Retina (tissue), 1 donor: Measurements from ENCODE around the gene GPC6.
"Not testable (repeated sequence)": the region's sequence is repeated elsewhere in the genome, so short reads cannot be mapped to it uniquely, and the experiment has no call there.

Experiments used
- DNase-seq: peaks from one replicate; pipeline ENCODE4 v3.0.0-alpha.2; 2016

Gene GPC6

GRCh38 chr13:94192431-94192975, 965.9 kb downstream of the GPC6 start:
- no peak for DNase-seq

- DNase-seq, result no peak
Observed at GRCh38 chr13:94195715-94196114, 969.1 kb downstream of the GPC6 start.

- peak; percentile 72 for DNase-seq
Observed at GRCh38 chr13:94196413-94196812, 969.8 kb downstream of the GPC6 start.

- DNase-seq, result no peak
Observed at GRCh38 chr13:94198681-94199080, 972.1 kb downstream of the GPC6 start.

GRCh38 chr13:94199135-94199534, 972.5 kb downstream of the GPC6 start:
- no peak for DNase-seq

- no peak for DNase-seq
Observed at GRCh38 chr13:94201022-94201421, 974.4 kb downstream of the GPC6 start.

GRCh38 chr13:94204163-94204562, 977.6 kb downstream of the GPC6 start:
- no peak for DNase-seq

- DNase-seq, result no peak
Observed at GRCh38 chr13:94204946-94205345, 978.3 kb downstream of the GPC6 start.

- no peak for DNase-seq
Observed at GRCh38 chr13:94205896-94206295, 979.3 kb downstream of the GPC6 start.

- no peak for DNase-seq
Observed at GRCh38 chr13:94209117-94209516, 982.5 kb downstream of the GPC6 start.

GRCh38 chr13:94209913-94210312, 983.3 kb downstream of the GPC6 start:
- DNase-seq, result not testable (repeated sequence)

GRCh38 chr13:94210816-94211215, 984.2 kb downstream of the GPC6 start:
- DNase-seq, result no peak

- no peak for DNase-seq
Observed at GRCh38 chr13:94212196-94212595, 985.6 kb downstream of the GPC6 start.

- no peak for DNase-seq
Observed at GRCh38 chr13:94214121-94214520, 987.5 kb downstream of the GPC6 start.

- no peak for DNase-seq
Observed at GRCh38 chr13:94214975-94215374, 988.4 kb downstream of the GPC6 start.

- no peak for DNase-seq
Observed at GRCh38 chr13:94216476-94216875, 989.9 kb downstream of the GPC6 start.

- no peak for DNase-seq
Observed at GRCh38 chr13:94217370-94217769, 990.8 kb downstream of the GPC6 start.

- DNase-seq, result no peak
Observed at GRCh38 chr13:94218537-94218936, 991.9 kb downstream of the GPC6 start.

GRCh38 chr13:94218951-94219350, 992.3 kb downstream of the GPC6 start:
- no peak for DNase-seq

GRCh38 chr13:94224670-94225069, 998.1 kb downstream of the GPC6 start:
- DNase-seq, result no peak

- no peak for DNase-seq
Observed at GRCh38 chr13:94227255-94227879, 1000.8 kb downstream of the GPC6 start.

GRCh38 chr13:94228763-94229162, 1002.2 kb downstream of the GPC6 start:
- no peak for DNase-seq

GRCh38 chr13:94232161-94232950, 1005.7 kb downstream of the GPC6 start:
- no peak for DNase-seq

- DNase-seq, result no peak
Observed at GRCh38 chr13:94232956-94233355, 1006.3 kb downstream of the GPC6 start.
